Neural cell (in vitro differentiated cells): ENCODE measurements around the gene PPP1R13B. TPM values are rescaled to one million over a fixed set of nuclear protein-coding genes. Genes with fewer than 3 reads are reported as not detected.

Experiments
- H2AFZ ChIP-seq: fragments of 200-600, 300-800 bp; sonication (generic), shearing (Covaris generic); 2 replicates; pipeline ENCODE4 v1.6.0; 2014; ENCODE audit warnings: low read depth, mild to moderate bottlenecking, antibody characterized with exemption, low read length, moderate library complexity
- H3F3A ChIP-seq: fragments of 200-600 bp; shearing (Covaris generic); 2 replicates; pipeline ENCODE4 v1.6.1; 2016; ENCODE audit warnings: mild to moderate bottlenecking, moderate library complexity, mixed read lengths, antibody characterized with exemption, low read length; ENCODE audit not compliant: insufficient read depth, poor library complexity, severe bottlenecking
- H3K27ac ChIP-seq: fragments of 200-600, 300-800 bp; sonication (generic), shearing (Covaris generic); 2 replicates; pipeline ENCODE4 v1.5.1; 2014; ENCODE audit warnings: mild to moderate bottlenecking, low read length, moderate library complexity
- H3K27me3 ChIP-seq: fragments of 300-800, 200-600 bp; sonication (generic), shearing (Covaris generic); 2 replicates; pipeline ENCODE4 v1.6.0; 2014; ENCODE audit warnings: mild to moderate bottlenecking, low read depth, low read length, moderate library complexity; ENCODE audit not compliant: insufficient read depth
- H3K36me3 ChIP-seq: fragments of 300-800, 200-600 bp; sonication (generic), shearing (Covaris generic); 2 replicates; pipeline ENCODE4 v1.5.1; 2014; ENCODE audit warnings: mild to moderate bottlenecking, antibody characterized with exemption, low read length, moderate library complexity; ENCODE audit not compliant: insufficient read depth
- H3K4me2 ChIP-seq: fragments of 300-800, 200-600 bp; sonication (generic), shearing (Covaris generic); 2 replicates; pipeline ENCODE4 v1.6.0; 2014; ENCODE audit warnings: mild to moderate bottlenecking, low read length
- H3K4me3 ChIP-seq: fragments of 300-800, 200-600 bp; sonication (generic), shearing (Covaris generic); 2 replicates; pipeline ENCODE4 v1.5.1; 2014; ENCODE audit warnings: mild to moderate bottlenecking, low read length, moderate library complexity
- H3K79me2 ChIP-seq: fragments of 200-600 bp; shearing (Covaris generic); replicated peaks from 2 replicates; pipeline ENCODE4 v1.6.0; 2014; ENCODE audit warnings: mild to moderate bottlenecking, low read length, moderate library complexity; ENCODE audit not compliant: insufficient read depth
- H3K9ac ChIP-seq: fragments of 300-800, 200-600 bp; sonication (generic), shearing (Covaris generic); 2 replicates; pipeline ENCODE4 v1.6.1; 2016; ENCODE audit warnings: mild to moderate bottlenecking, low read length, mixed read lengths
- H3K9me2 ChIP-seq: fragments of 200-600 bp; shearing (Covaris generic); 2 replicates; pipeline ENCODE4 v1.6.1; 2016; ENCODE audit warnings: mild to moderate bottlenecking, low read length, mixed read lengths; ENCODE audit not compliant: insufficient read depth
- H3K9me3 ChIP-seq: fragments of 200-600, 300-800 bp; sonication (generic), shearing (Covaris generic); 2 replicates; pipeline ENCODE4 v1.6.1; 2016; ENCODE audit warnings: mild to moderate bottlenecking, mixed run types, low read length, moderate library complexity, mixed read lengths
- H4K20me1 ChIP-seq: fragments of 200-600 bp; shearing (Covaris generic); 2 replicates; pipeline ENCODE4 v1.6.1; 2016; ENCODE audit warnings: mild to moderate bottlenecking, mixed run types; ENCODE audit not compliant: insufficient read depth
- CTCF ChIP-seq: fragments of 450-650 bp; IDR thresholded peaks from 2 replicates; pipeline ENCODE4 v1.5.1; 2014; ENCODE audit warnings: antibody characterized with exemption, mild to moderate bottlenecking, moderate library complexity; ENCODE audit not compliant: poor library complexity, severe bottlenecking
- EP300 ChIP-seq: fragments of 450-650 bp; conservative IDR thresholded peaks from 2 replicates; pipeline ENCODE4 v1.6.1; 2014; ENCODE audit warnings: antibody characterized with exemption, mild to moderate bottlenecking, moderate library complexity; ENCODE audit not compliant: poor library complexity, severe bottlenecking
- EZH2 ChIP-seq: fragments of 200-600, 300-800 bp; shearing (Covaris generic), sonication (generic); IDR thresholded peaks from 2 replicates; pipeline ENCODE4 v1.6.1; 2014; ENCODE audit warnings: antibody characterized with exemption, low read length, borderline replicate concordance, mild to moderate bottlenecking; ENCODE audit not compliant: insufficient read depth, poor library complexity, severe bottlenecking
- MXI1 ChIP-seq: fragments of 450-650 bp; conservative IDR thresholded peaks from 2 replicates; pipeline ENCODE4 v1.6.1; 2014; ENCODE audit warnings: antibody characterized with exemption, mild to moderate bottlenecking; ENCODE audit not compliant: poor library complexity, severe bottlenecking
- POLR2AphosphoS5 ChIP-seq: IDR thresholded peaks from 2 replicates; pipeline ENCODE4 v1.6.1; 2012
- RAD21 ChIP-seq: fragments of 450-650 bp; conservative IDR thresholded peaks from 2 replicates; pipeline ENCODE4 v1.6.1; 2014; ENCODE audit warnings: antibody characterized with exemption, mild to moderate bottlenecking, moderate library complexity
- SMC3 ChIP-seq: fragments of 450-650 bp; conservative IDR thresholded peaks from 2 replicates; pipeline ENCODE4 v1.6.1; 2014; ENCODE audit warnings: antibody characterized with exemption, mild to moderate bottlenecking, moderate library complexity; ENCODE audit not compliant: poor library complexity
- TAF1 ChIP-seq: IDR thresholded peaks from 2 replicates; pipeline ENCODE4 v1.6.1; 2012; ENCODE audit warnings: low read depth
- polyA plus RNA-seq: library from polyadenylated mRNA; depleted of rRNA; stranded (reverse); fragments of >200 nt; gene quantifications from 2 replicates; pipeline ENCODE4 v1.2.3, GENCODE V29; 2014
- TF ChIP-seq, protein P1 (sequence below): IDR thresholded peaks from 2 replicates; pipeline ENCODE4 v1.6.1; 2012; ENCODE audit warnings: borderline replicate concordance

PPP1R13B gene
- polyA plus RNA-seq, 1 donor from 2014 or later = 8.2 TPM

- no peak overlapping the region for H3K4me2 ChIP-seq
- no peaks in the 10 kb centered on the region for H3K9me2 ChIP-seq
- H3K79me2 ChIP-seq = no peaks in the 10 kb centered on the region
- no peaks in the 10 kb centered on the region for H3K36me3 ChIP-seq
- TF ChIP-seq CTCF (no peak), EP300 (no peak), POLR2AphosphoS5 (no peak), TAF1 (no peak), SMC3 (no peak), MXI1 (no peak), EZH2 (no peak), RAD21 (no peak)
- TF ChIP-seq, protein P1, sequence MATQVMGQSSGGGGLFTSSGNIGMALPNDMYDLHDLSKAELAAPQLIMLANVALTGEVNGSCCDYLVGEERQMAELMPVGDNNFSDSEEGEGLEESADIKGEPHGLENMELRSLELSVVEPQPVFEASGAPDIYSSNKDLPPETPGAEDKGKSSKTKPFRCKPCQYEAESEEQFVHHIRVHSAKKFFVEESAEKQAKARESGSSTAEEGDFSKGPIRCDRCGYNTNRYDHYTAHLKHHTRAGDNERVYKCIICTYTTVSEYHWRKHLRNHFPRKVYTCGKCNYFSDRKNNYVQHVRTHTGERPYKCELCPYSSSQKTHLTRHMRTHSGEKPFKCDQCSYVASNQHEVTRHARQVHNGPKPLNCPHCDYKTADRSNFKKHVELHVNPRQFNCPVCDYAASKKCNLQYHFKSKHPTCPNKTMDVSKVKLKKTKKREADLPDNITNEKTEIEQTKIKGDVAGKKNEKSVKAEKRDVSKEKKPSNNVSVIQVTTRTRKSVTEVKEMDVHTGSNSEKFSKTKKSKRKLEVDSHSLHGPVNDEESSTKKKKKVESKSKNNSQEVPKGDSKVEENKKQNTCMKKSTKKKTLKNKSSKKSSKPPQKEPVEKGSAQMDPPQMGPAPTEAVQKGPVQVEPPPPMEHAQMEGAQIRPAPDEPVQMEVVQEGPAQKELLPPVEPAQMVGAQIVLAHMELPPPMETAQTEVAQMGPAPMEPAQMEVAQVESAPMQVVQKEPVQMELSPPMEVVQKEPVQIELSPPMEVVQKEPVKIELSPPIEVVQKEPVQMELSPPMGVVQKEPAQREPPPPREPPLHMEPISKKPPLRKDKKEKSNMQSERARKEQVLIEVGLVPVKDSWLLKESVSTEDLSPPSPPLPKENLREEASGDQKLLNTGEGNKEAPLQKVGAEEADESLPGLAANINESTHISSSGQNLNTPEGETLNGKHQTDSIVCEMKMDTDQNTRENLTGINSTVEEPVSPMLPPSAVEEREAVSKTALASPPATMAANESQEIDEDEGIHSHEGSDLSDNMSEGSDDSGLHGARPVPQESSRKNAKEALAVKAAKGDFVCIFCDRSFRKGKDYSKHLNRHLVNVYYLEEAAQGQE = no peak
- no peak overlapping the region for H3K9ac ChIP-seq
- no peaks in the 10 kb centered on the region for H3K9me3 ChIP-seq
- H3K4me3 ChIP-seq = no peak overlapping the region
- no peaks in the 10 kb centered on the region for H3K27me3 ChIP-seq
- H3F3A ChIP-seq = no peaks in the 10 kb centered on the region
- H4K20me1 ChIP-seq = no peaks in the 10 kb centered on the region
- no peak overlapping the region for H3K27ac ChIP-seq
- no peak overlapping the region for H2AFZ ChIP-seq
Observed at GRCh38 chr14:103753774-103754173, 93.6 kb downstream of the PPP1R13B start.

DNA sequence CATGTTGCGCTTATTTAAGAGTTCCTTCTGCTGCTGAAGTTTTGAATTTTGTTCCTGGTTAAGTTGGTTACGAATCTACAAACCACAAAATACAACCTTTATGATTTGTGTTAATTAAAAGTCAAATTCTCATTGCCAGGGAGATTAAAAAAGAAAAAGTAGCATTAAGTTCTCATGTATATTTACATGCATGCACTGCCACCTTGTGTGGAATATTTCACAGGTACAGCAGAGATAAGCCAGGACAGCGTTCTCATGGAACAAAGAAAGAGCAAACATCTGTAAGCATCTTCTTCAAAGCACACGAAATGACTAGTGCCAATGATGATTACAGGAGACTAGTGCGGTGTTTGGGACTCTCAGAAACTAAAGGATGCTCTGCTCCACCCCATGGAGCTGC is 97.5 kb downstream of the PPP1R13B start:
- Histone ChIP-seq H2AFZ (no peak overlapping the region), H3K4me2 (no peak overlapping the region), H3K79me2 (no peaks in the 10 kb centered on the region), H3K4me3 (no peak overlapping the region), H3K36me3 (no peaks in the 10 kb centered on the region), H4K20me1 (no peaks in the 10 kb centered on the region), H3K9ac (no peak overlapping the region), H3K9me2 (no peaks in the 10 kb centered on the region), H3K9me3 (no peaks in the 10 kb centered on the region), H3F3A (no peaks in the 10 kb centered on the region), H3K27ac (no peak overlapping the region), H3K27me3 (no peaks in the 10 kb centered on the region)
- TF ChIP-seq EP300 = no peak
- TF ChIP-seq SMC3 = no peak
- TF ChIP-seq RAD21 = peak; percentile 15
- TF ChIP-seq MXI1 = no peak
- TF ChIP-seq, protein P1 = no peak
- TF ChIP-seq CTCF = peak; percentile 19
- no peak for TF ChIP-seq EZH2
- TF ChIP-seq POLR2AphosphoS5 = no peak
- TF ChIP-seq TAF1 = no peak
